ENCODE data around the gene PSENEN. TPM values are rescaled to one million over a fixed set of nuclear protein-coding genes. Genes with fewer than 3 reads are reported as not detected.

Gene PSENEN
- total and polyA plus RNA-seq, 2 of the 8 experiments (the other 6 are each of a cell fraction or from before 2014, with no cell fraction given) = 66.7 to 75.3 TPM

DNA sequence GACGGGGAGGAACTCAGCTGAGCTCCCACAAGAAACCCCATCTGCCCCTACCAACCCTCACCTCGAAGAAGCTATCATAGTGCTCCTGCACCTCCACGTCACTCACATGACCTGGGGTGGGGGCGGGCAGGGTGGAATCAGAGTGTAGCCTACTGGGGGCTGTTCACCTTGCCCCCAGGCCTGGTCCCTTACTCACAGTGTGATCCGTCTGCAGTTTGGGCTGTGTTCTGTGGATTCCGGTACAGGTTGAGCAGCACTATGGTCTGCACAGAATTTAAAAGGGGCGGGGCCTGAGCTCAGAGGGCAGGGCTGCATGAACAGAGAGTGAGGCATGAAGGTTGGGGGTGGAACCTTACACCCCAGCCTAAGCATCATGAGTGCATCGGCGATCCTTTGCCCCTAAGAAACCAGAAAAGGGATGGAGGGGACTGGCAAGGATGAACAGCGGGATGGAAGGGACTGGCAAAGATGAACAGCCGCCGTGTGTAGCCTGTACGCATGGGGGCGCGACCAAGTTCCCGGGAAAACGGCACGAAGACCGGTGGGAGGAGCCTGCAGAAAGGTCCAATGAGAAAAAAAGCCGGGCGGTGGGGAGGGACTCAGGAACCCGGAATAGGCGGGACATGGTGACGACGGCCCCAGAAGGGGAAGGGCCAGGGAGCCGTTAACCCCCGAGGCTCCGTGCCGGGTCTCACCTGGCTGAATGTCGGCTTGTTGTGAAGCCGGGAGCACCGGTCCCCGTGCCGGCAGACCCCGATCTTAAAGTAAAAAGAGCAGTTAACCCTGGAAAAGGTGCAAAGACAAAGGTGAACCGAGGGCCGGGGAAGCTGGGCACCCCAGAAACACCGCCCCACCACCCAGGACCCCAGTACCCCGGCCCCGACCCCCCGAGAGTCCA is 772 bp upstream of the PSENEN start (continued):
- TF ChIP-seq CREB1 (IDR thresholded peaks at IDR 0.05) = peak; percentile 28; the same call in 1 of the 2 replicates
- no peak for TF ChIP-seq TAF7 (optimal IDR thresholded peaks at IDR 0.05; ENCODE audit: borderline replicate concordance, low read depth, low read length)
- TF ChIP-seq, protein P1, sequence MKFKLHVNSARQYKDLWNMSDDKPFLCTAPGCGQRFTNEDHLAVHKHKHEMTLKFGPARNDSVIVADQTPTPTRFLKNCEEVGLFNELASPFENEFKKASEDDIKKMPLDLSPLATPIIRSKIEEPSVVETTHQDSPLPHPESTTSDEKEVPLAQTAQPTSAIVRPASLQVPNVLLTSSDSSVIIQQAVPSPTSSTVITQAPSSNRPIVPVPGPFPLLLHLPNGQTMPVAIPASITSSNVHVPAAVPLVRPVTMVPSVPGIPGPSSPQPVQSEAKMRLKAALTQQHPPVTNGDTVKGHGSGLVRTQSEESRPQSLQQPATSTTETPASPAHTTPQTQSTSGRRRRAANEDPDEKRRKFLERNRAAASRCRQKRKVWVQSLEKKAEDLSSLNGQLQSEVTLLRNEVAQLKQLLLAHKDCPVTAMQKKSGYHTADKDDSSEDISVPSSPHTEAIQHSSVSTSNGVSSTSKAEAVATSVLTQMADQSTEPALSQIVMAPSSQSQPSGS (IDR thresholded peaks at IDR 0.05; ENCODE audit: low read length) = no peak
- no peak for TF ChIP-seq CEBPB (IDR thresholded peaks at IDR 0.05; ENCODE audit: low read depth, low read length)
- no peak for TF ChIP-seq NANOG (IDR thresholded peaks at IDR 0.05; ENCODE audit: insufficient read depth, low read depth, low read length, poor library complexity, severe bottlenecking)
- TF ChIP-seq JUND (IDR thresholded peaks at IDR 0.05; ENCODE audit: low read length) = no peak
- TF ChIP-seq BRCA1 (IDR thresholded peaks at IDR 0.05; ENCODE audit: low read depth, low read length) = no peak
- no peak for TF ChIP-seq HDAC6 (IDR thresholded peaks at IDR 0.05; ENCODE audit: low read depth, low read length)
- TF ChIP-seq SAP30 (IDR thresholded peaks at IDR 0.05; ENCODE audit: insufficient read depth, insufficient replicate concordance, low read length) = peak; percentile 64
- peak; percentile 5 to 9; a peak in 2 of 4 replicates for TF ChIP-seq RAD21 (IDR thresholded peaks at IDR 0.05 in 1 of 2, conservative IDR thresholded peaks at IDR 0.05 in 1 of 2; ENCODE audit: low read depth in 2 of 2, low read length in 2 of 2)
- no peak for TF ChIP-seq HDAC2 (IDR thresholded peaks at IDR 0.05; ENCODE audit: borderline replicate concordance in 1 of 2, low read depth in 2 of 2, low read length in 2 of 2)
- TF ChIP-seq CBX5 (IDR thresholded peaks at IDR 0.05; ENCODE audit: low read depth, low read length) = no peak
- no peak for TF ChIP-seq GABPA (IDR thresholded peaks at IDR 0.05; ENCODE audit: borderline replicate concordance, insufficient read depth, low read length)
- TF ChIP-seq CHD1 (IDR thresholded peaks at IDR 0.05; ENCODE audit: low read depth, low read length) = no peak
- TF ChIP-seq SUZ12 (IDR thresholded peaks at IDR 0.05; ENCODE audit: low read length) = no peak
- peak in 1 of 2 experiments; percentile 88; a peak in 2 of 3 replicates for TF ChIP-seq POLR2A (IDR thresholded peaks at IDR 0.05; ENCODE audit: control extremely low read depth in 1 of 2, low read depth in 2 of 2, low read length in 2 of 2)
- no peak for TF ChIP-seq FOSL1 (IDR thresholded peaks at IDR 0.05; ENCODE audit: insufficient read depth, low read depth, low read length)
- TF ChIP-seq TCF12 (IDR thresholded peaks at IDR 0.05; ENCODE audit: low read depth, low read length) = no peak
- TF ChIP-seq JUN (IDR thresholded peaks at IDR 0.05; ENCODE audit: low read depth, low read length) = no peak
- TF ChIP-seq SIX5 (IDR thresholded peaks at IDR 0.05; ENCODE audit: low read depth, low read length) = no peak
- TF ChIP-seq SP1 (IDR thresholded peaks at IDR 0.05; ENCODE audit: low read depth, low read length) = peak; percentile 34; the same call in 1 of the 2 replicates

All from H1 (cell line).